OCI-LY1 (cell line): ENCODE measurements around the gene IRS2.

Experiments used
- CTCF ChIP-seq: fragments of 200-600 bp; sonication (generic), shearing (Covaris generic); IDR thresholded peaks from 2 replicates; pipeline ENCODE4 v1.5.1; 2017; ENCODE audit warnings: mild to moderate bottlenecking, antibody characterized with exemption, low read length, moderate library complexity, mixed read lengths
- EZH2 ChIP-seq: fragments of 200-600 bp; sonication (generic), shearing (Covaris generic); IDR thresholded peaks from 2 replicates; pipeline ENCODE4 v1.8.0; 2017; ENCODE audit warnings: borderline replicate concordance, mixed run types, mild to moderate bottlenecking, antibody characterized with exemption, low read length, moderate library complexity, mixed read lengths

GRCh38 chr13:109780845-109781383 is 5.5 kb downstream of the IRS2 start:
- TF ChIP-seq CTCF: no peak
- no peak for TF ChIP-seq EZH2
